Panc1 (cell line): ENCODE measurements around the gene ELMO1.

Experiments used
- CTCF ChIP-seq: fragments of 450-650 bp; IDR thresholded peaks from 2 replicates; pipeline ENCODE4 v1.5.1; 2017; ENCODE audit warnings: mild to moderate bottlenecking
- POLR2AphosphoS5 ChIP-seq: IDR thresholded peaks from 2 replicates; pipeline ENCODE4 v1.6.1; 2012; ENCODE audit warnings: mild to moderate bottlenecking, low read depth, low read length, moderate library complexity
- SIN3A ChIP-seq: IDR thresholded peaks from 2 replicates; pipeline ENCODE4 v1.6.1; 2012; ENCODE audit warnings: low read depth, mild to moderate bottlenecking, low read length, moderate library complexity, borderline replicate concordance; ENCODE audit not compliant: insufficient read depth
- TCF7L2 ChIP-seq: IDR thresholded peaks from 2 replicates; pipeline ENCODE4 v1.6.1; 2011; ENCODE audit warnings: mild to moderate bottlenecking, low read depth, low read length, inconsistent platforms

- no peak for TF ChIP-seq CTCF
- no peak for TF ChIP-seq POLR2AphosphoS5
- no peak for TF ChIP-seq SIN3A
- TF ChIP-seq TCF7L2, result no peak
Measured at GRCh38 chr7:37354656-37355131, 94.0 kb downstream of the ELMO1 start.
